ENCODE measurements around the gene STX1B. TPM values are rescaled to one million over a fixed set of nuclear protein-coding genes. Genes with fewer than 3 reads are reported as not detected.
A peak's percentile ranks its signal among the peaks of the same experiment; 100 is the strongest.

STX1B gene
- total and polyA plus RNA-seq, 5 donors from 2014 or later: 0.74 TPM; not detected in 4

DNA sequence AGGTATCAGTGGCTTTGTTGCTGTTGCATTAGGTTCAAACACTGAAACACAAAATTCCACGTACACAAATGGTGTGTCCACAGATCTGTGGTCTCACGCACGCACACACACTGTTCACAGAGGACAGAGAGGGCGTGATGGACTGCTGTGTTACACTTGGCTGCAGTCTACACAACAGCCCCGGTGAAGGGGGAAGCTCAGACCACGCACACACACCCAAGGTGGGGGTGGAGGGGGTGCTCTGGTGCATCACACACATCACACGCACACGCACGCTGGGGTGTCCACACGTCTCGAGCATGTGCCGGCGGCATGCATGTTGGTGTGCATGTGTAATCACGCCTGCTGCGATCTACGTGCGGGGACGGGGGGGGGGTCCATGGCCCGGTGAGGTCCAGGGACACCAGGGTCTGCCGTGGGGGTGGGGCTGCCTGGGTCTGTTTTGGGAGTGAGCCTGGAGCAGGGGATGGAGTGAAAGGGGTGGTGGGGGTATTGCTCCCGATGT is 18.1 kb downstream of the STX1B start:
- ATAC-seq (ENCODE audit: low read depth in 2 of 2) (no peak), DNase-seq (no peak)
- no peaks in the 10 kb centered on the region for H3K27me3 ChIP-seq (ENCODE audit: control insufficient read depth, insufficient read depth, low read length)
- Mint-ChIP-seq H3K27ac (no peak overlapping the region), H3K4me3 (no peak overlapping the region), H3K4me1 (peaks cover 0 to 7% (median 1%) of the 10 kb centered on the region in 4 donors), H3K27me3 (peaks cover 4% of the 10 kb centered on the region), H3K36me3 (no peaks in the 10 kb centered on the region), H3K9me3 (peaks cover 0 to 1% (median 0%) of the 10 kb centered on the region in 7 donors)
- H3K27ac ChIP-seq (ENCODE audit: insufficient read depth, low read length, poor library complexity, severe bottlenecking): no peak overlapping the region
- no peaks in the 10 kb centered on the region for H3K36me3 ChIP-seq (ENCODE audit: control insufficient read depth, insufficient read depth, low read length)
- no peaks in the 10 kb centered on the region for H3K9me3 ChIP-seq (ENCODE audit: control insufficient read depth in 2 of 2, low read length in 2 of 2)
- H3K4me1 ChIP-seq (ENCODE audit: control insufficient read depth, insufficient read depth, low read length, poor library complexity, severe bottlenecking): peaks cover 9% of the 10 kb centered on the region
- H3K4me3 ChIP-seq (ENCODE audit: low read depth, low read length): no peak overlapping the region

DNA sequence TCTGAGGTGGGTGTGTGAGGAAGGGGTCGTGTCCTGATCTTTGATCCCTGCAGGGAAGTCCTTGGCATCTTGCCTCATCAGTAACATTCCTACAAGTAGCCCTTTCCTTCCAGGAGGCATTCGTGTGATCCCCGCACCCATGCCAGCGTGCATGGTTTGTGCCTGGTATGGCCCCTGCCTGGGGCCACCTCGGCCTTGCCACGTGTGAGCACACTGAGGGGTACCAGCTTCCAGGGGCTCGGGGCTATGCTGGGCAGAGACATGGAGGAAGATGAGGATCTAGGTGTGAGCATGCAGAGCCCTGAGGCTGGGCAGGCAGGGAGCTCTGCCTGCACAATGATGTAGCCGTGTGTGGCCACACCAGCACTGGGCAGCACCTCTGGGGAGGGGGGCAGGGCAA is 19.4 kb downstream of the STX1B start:
- DNase-seq (no peak), ATAC-seq (ENCODE audit: low read depth in 2 of 2) (no peak)
- H3K4me3 Mint-ChIP-seq: peak overlapping the region in 1 of 4 donors; percentile 32
- Histone ChIP-seq H3K4me3 (ENCODE audit: low read depth, low read length) (no peak overlapping the region), H3K4me1 (ENCODE audit: control insufficient read depth, insufficient read depth, low read length, poor library complexity, severe bottlenecking) (no peaks in the 10 kb centered on the region), H3K27ac (ENCODE audit: insufficient read depth, low read length, poor library complexity, severe bottlenecking) (no peak overlapping the region), H3K27me3 (ENCODE audit: control insufficient read depth, insufficient read depth, low read length) (no peaks in the 10 kb centered on the region), H3K36me3 (ENCODE audit: control insufficient read depth, insufficient read depth, low read length) (no peaks in the 10 kb centered on the region), H3K9me3 (ENCODE audit: control insufficient read depth in 2 of 2, low read length in 2 of 2) (no peaks in the 10 kb centered on the region)
- H3K27ac Mint-ChIP-seq: no peak overlapping the region
- peaks cover 0 to 3% (median 1%) of the 10 kb centered on the region in 4 donors for H3K4me1 Mint-ChIP-seq
- H3K9me3 Mint-ChIP-seq: peaks cover 0 to 1% (median 0%) of the 10 kb centered on the region in 7 donors
- H3K27me3 Mint-ChIP-seq: peaks cover 4% of the 10 kb centered on the region
- H3K36me3 Mint-ChIP-seq: peaks cover 3% of the 10 kb centered on the region

DNA sequence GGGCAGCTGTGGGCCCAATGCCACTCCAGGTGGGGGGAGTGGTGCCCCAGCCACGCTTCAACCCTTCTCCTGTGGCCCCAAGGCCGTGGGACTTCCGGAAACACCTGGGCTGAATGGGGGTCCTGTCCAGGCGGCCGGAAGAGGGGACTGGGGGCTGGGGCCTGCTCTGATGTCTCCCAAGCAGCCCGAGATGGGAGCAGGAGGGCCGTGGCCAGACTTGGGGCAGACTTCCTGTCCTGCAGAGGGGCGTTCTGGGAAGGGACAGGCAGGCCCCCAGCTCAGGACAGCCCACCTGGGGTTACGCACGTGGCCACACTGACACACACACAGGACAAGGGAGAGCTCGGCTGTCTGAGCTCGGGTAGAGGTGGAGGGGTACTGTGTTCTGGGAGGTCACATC is 20.3 kb downstream of the STX1B start:
- peaks cover 4% of the 10 kb centered on the region for H3K27me3 Mint-ChIP-seq
- H3K36me3 Mint-ChIP-seq: peaks cover 3% of the 10 kb centered on the region
- Histone ChIP-seq H3K27ac (ENCODE audit: insufficient read depth, low read length, poor library complexity, severe bottlenecking) (no peak overlapping the region), H3K27me3 (ENCODE audit: control insufficient read depth, insufficient read depth, low read length) (no peaks in the 10 kb centered on the region), H3K4me1 (ENCODE audit: control insufficient read depth, insufficient read depth, low read length, poor library complexity, severe bottlenecking) (peaks cover 2% of the 10 kb centered on the region), H3K9me3 (ENCODE audit: control insufficient read depth in 2 of 2, low read length in 2 of 2) (no peaks in the 10 kb centered on the region), H3K36me3 (ENCODE audit: control insufficient read depth, insufficient read depth, low read length) (no peaks in the 10 kb centered on the region), H3K4me3 (ENCODE audit: low read depth, low read length) (no peak overlapping the region)
- no peak for ATAC-seq (ENCODE audit: low read depth in 2 of 2)
- H3K4me3 Mint-ChIP-seq: no peak overlapping the region
- peaks cover 0 to 3% (median 1%) of the 10 kb centered on the region in 4 donors for H3K4me1 Mint-ChIP-seq
- H3K9me3 Mint-ChIP-seq: peaks cover 0 to under 1% (median 0%) of the 10 kb centered on the region in 7 donors
- DNase-seq: no peak
- no peak overlapping the region for H3K27ac Mint-ChIP-seq

DNA sequence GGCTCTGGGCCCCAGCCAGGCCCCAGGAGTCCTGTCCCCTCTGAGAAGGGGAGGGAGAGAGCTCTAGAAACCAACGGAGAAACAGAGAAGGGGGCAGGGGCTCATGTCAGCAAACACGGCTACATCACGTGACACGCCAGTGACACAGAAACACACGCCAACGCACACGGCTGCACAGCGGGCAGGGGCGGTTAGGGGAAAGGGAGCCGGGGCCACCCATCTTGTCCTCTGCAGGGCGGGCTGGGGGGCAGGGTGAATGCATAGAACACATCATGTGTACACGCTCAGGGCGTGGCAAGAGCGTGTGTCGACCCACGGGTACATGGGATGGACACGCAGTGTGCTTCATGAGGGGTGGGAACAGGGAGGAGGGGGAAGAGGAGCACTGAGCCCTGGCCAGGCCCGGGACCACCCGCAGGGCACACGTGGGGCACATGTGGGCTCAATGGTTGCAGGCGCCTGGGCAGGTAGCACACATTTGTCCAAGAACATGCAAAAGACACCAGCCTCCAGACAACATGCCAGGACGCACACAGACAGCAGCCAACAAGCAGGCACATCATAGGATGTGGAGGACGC is 20.9 kb downstream of the STX1B start:
- Histone ChIP-seq H3K4me3 (ENCODE audit: low read depth, low read length) (no peak overlapping the region), H3K4me1 (ENCODE audit: control insufficient read depth, insufficient read depth, low read length, poor library complexity, severe bottlenecking) (peaks cover 7% of the 10 kb centered on the region), H3K27ac (ENCODE audit: insufficient read depth, low read length, poor library complexity, severe bottlenecking) (no peak overlapping the region), H3K27me3 (ENCODE audit: control insufficient read depth, insufficient read depth, low read length) (no peaks in the 10 kb centered on the region), H3K36me3 (ENCODE audit: control insufficient read depth, insufficient read depth, low read length) (no peaks in the 10 kb centered on the region), H3K9me3 (ENCODE audit: control insufficient read depth in 2 of 2, low read length in 2 of 2) (no peaks in the 10 kb centered on the region)
- ATAC-seq (ENCODE audit: low read depth in 2 of 2) (no peak), DNase-seq (no peak)
- Mint-ChIP-seq H3K27me3 (peaks cover 4% of the 10 kb centered on the region), H3K27ac (no peak overlapping the region), H3K4me1 (peaks cover 0 to 3% (median under 1%) of the 10 kb centered on the region in 4 donors), H3K36me3 (peaks cover 3% of the 10 kb centered on the region), H3K4me3 (no peak overlapping the region), H3K9me3 (no peaks in the 10 kb centered on the region)

DNA sequence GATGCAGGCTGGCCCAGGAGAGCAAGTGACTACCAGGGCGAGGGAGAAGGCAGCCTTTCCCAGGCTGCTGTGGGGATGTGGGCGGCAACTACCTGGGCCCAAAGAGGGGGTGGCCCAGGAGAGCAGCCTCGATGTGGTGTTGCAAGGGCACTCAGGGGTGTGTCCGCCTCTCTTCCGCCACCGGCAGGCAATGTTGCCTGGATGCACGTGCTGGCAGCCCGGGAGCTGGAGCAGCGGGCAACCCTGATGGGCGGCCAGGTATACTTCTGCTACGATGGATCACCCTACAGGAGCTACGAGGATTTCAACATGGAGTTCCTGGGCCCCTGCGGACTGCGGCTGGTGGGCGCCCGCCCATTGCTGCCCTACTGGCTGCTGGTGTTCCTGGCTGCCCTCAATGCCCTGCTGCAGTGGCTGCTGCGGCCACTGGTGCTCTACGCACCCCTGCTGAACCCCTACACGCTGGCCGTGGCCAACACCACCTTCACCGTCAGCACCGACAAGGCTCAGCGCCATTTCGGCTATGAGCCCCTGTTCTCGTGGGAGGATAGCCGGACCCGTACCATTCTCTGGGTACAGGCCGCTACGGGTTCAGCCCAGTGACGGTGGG is 22.8 kb downstream of the STX1B start:
- Histone ChIP-seq H3K4me3 (ENCODE audit: low read depth, low read length) (no peak overlapping the region), H3K9me3 (ENCODE audit: control insufficient read depth in 2 of 2, low read length in 2 of 2) (no peaks in the 10 kb centered on the region), H3K36me3 (ENCODE audit: control insufficient read depth, insufficient read depth, low read length) (peaks cover 14% of the 10 kb centered on the region), H3K27me3 (ENCODE audit: control insufficient read depth, insufficient read depth, low read length) (no peaks in the 10 kb centered on the region), H3K27ac (ENCODE audit: insufficient read depth, low read length, poor library complexity, severe bottlenecking) (no peak overlapping the region), H3K4me1 (ENCODE audit: control insufficient read depth, insufficient read depth, low read length, poor library complexity, severe bottlenecking) (peaks cover 7% of the 10 kb centered on the region)
- Mint-ChIP-seq H3K27ac (no peak overlapping the region), H3K27me3 (peaks cover 4% of the 10 kb centered on the region), H3K4me1 (peaks cover 0 to 8% (median 0%) of the 10 kb centered on the region in 4 donors), H3K36me3 (peaks cover 7% of the 10 kb centered on the region), H3K4me3 (no peak overlapping the region), H3K9me3 (no peaks in the 10 kb centered on the region)
- ATAC-seq (ENCODE audit: low read depth in 2 of 2) (no peak), DNase-seq (no peak)

DNA sequence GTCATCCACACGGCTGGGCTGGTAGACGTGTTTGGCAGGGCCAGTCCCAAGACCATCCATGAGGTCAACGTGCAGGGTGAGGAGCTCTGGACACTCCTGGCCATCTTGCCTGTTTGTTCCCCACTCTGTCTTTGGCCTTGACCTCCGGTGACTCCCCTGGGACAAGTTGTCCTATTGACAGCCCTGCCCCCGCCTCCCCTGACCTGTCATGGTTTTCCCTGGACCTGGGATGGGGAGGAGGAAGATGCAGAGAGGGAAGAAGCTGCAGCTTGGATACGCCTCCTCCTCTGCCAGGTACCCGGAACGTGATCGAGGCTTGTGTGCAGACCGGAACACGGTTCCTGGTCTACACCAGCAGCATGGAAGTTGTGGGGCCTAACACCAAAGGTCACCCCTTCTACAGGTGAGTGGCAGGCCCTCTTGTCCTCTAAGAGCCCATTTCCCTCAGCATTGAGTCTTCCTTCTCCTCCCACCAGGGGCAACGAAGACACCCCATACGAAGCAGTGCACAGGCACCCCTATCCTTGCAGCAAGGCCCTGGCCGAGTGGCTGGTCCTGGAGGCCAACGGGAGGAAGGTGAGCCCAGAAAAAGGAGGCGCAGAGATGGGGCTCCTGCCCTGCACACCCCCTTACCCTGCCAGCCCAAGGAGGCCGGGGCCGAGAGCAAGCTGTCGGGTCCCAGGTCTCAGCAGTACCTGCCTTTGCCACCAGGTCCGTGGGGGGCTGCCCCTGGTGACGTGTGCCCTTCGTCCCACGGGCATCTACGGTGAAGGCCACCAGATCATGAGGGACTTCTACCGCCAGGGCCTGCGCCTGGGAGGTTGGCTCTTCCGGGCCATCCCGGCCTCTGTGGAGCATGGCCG is 24.1 kb downstream of the STX1B start:
- peaks cover under 1% of the 10 kb centered on the region for H3K27me3 Mint-ChIP-seq
- no peak overlapping the region for H3K4me3 Mint-ChIP-seq
- DNase-seq (no peak), ATAC-seq (ENCODE audit: low read depth in 2 of 2) (no peak)
- H3K27ac Mint-ChIP-seq: peak overlapping the region in 1 of 3 donors; percentile 14
- Histone ChIP-seq H3K9me3 (ENCODE audit: control insufficient read depth in 2 of 2, low read length in 2 of 2) (no peaks in the 10 kb centered on the region), H3K27me3 (ENCODE audit: control insufficient read depth, insufficient read depth, low read length) (no peaks in the 10 kb centered on the region), H3K27ac (ENCODE audit: insufficient read depth, low read length, poor library complexity, severe bottlenecking) (no peak overlapping the region), H3K4me1 (ENCODE audit: control insufficient read depth, insufficient read depth, low read length, poor library complexity, severe bottlenecking) (peaks cover 7% of the 10 kb centered on the region), H3K4me3 (ENCODE audit: low read depth, low read length) (no peak overlapping the region), H3K36me3 (ENCODE audit: control insufficient read depth, insufficient read depth, low read length) (peaks cover 18% of the 10 kb centered on the region)
- peaks cover 10% of the 10 kb centered on the region for H3K36me3 Mint-ChIP-seq
- no peaks in the 10 kb centered on the region for H3K9me3 Mint-ChIP-seq
- H3K4me1 Mint-ChIP-seq: peaks cover 0 to 9% (median 0%) of the 10 kb centered on the region in 4 donors

DNA sequence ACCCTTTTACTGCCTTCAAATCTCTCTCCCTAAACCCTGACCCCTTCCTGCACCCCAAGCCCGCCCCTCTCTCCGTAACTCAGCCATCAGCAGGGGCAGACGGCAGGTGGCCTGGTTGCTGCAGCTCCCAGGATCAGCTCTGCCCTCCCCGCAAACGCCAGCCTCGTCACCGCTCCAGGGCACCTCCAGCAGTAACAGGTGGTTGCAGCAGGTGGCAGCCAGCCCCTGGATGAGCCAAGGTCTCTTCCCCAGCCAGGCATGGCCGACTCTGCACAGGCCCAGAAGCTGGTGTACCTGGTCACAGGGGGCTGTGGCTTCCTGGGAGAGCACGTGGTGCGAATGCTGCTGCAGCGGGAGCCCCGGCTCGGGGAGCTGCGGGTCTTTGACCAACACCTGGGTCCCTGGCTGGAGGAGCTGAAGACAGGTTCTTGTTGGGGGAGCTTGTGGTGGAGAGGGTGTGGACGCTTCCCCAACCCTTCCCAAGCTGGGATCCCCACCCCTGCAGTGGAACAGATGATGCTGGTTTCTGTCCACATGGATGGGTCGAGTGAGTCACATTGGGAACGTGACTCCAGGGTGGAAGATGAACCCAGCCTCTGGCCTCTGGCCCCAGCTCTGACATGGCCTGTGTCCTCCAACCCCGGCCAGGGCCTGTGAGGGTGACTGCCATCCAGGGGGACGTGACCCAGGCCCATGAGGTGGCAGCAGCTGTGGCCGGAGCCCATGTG is 24.9 kb downstream of the STX1B start:
- peaks cover 0 to 1% (median 0%) of the 10 kb centered on the region in 7 donors for H3K9me3 Mint-ChIP-seq
- Histone ChIP-seq H3K27me3 (ENCODE audit: control insufficient read depth, insufficient read depth, low read length) (no peaks in the 10 kb centered on the region), H3K36me3 (ENCODE audit: control insufficient read depth, insufficient read depth, low read length) (peaks cover 23% of the 10 kb centered on the region), H3K27ac (ENCODE audit: insufficient read depth, low read length, poor library complexity, severe bottlenecking) (no peak overlapping the region), H3K9me3 (ENCODE audit: control insufficient read depth in 2 of 2, low read length in 2 of 2) (no peaks in the 10 kb centered on the region), H3K4me3 (ENCODE audit: low read depth, low read length) (no peak overlapping the region), H3K4me1 (ENCODE audit: control insufficient read depth, insufficient read depth, low read length, poor library complexity, severe bottlenecking) (peaks cover 7% of the 10 kb centered on the region)
- no peak overlapping the region for H3K4me3 Mint-ChIP-seq
- H3K27ac Mint-ChIP-seq: peak overlapping the region in 1 of 3 donors; percentile 80
- no peak for DNase-seq
- H3K36me3 Mint-ChIP-seq: peaks cover 10% of the 10 kb centered on the region
- H3K27me3 Mint-ChIP-seq: no peaks in the 10 kb centered on the region
- peaks cover 0 to 9% (median 0%) of the 10 kb centered on the region in 4 donors for H3K4me1 Mint-ChIP-seq
- no peak for ATAC-seq (ENCODE audit: low read depth in 2 of 2)
